Tibial nerve (tissue), 4 donors: ENCODE results near the gene CCDC183. TPM values are rescaled to one million over a fixed set of nuclear protein-coding genes. Genes with fewer than 3 reads are reported as not detected.
"Not testable (repeated sequence)": the region's sequence is repeated elsewhere in the genome, so short reads cannot be mapped to it uniquely, and the experiment has no call there.

ENCODE experiments used
- DNase-seq, 2 donors: peaks; one replicate each; pipeline ENCODE4 v3.0.0-alpha.2; 2019; ENCODE audit warnings: low spot score in 2 of 2
- H3K27ac ChIP-seq, 4 donors: fragments of 200-600 bp; sonication (generic) in 3 of 4; one replicate each; pipeline ENCODE4 v1.5.1; 2017 to 2019; ENCODE audit warnings: mild to moderate bottlenecking in 1 of 4
- H3K27me3 ChIP-seq, 2 donors: fragments of 200-600 bp; sonication (generic) in 1 of 2; one replicate each; pipeline versions ENCODE4 v1.5.1 to v1.6.0; 2017 to 2019
- H3K36me3 ChIP-seq, 3 donors: fragments of 200-600 bp; sonication (generic); one replicate each; pipeline ENCODE4 v1.5.1; 2018 to 2019
- H3K4me1 ChIP-seq, 4 donors: fragments of 200-600 bp; sonication (generic) in 3 of 4; one replicate each; pipeline ENCODE4 v1.5.1; 2017 to 2019
- H3K4me3 ChIP-seq, 4 donors: fragments of 200-600 bp; sonication (generic) in 3 of 4; one replicate each; pipeline ENCODE4 v1.5.1; 2017 to 2019; ENCODE audit warnings: mild to moderate bottlenecking in 1 of 4, moderate library complexity in 1 of 4
- H3K9me3 ChIP-seq, 4 donors: fragments of 200-600 bp; sonication (generic) in 3 of 4; one replicate each; pipeline ENCODE4 v1.5.1; 2017 to 2019
- CTCF ChIP-seq, 5 experiments: fragments of 200-600 bp in 3 of 5; fragments of 450-650 bp in 2 of 5; sonication (generic) in 3 of 5; IDR thresholded peaks; one replicate each; pipeline ENCODE4 v1.5.1; 2016 to 2019; ENCODE audit warnings: antibody characterized with exemption in 5 of 5, mild to moderate bottlenecking in 3 of 5, moderate library complexity in 2 of 5
- EP300 ChIP-seq, 2 donors: sonication (generic); formaldehyde crosslinking; IDR thresholded peaks; one replicate each; pipeline ENCODE4 v1.6.1; 2017; ENCODE audit warnings: antibody characterized with exemption in 2 of 2, mild to moderate bottlenecking in 1 of 2
- POLR2A ChIP-seq, 2 donors: fragments of 450-650 bp; IDR thresholded peaks; one replicate each; pipeline ENCODE4 v1.6.1; 2017; ENCODE audit warnings: antibody characterized with exemption in 2 of 2, mild to moderate bottlenecking in 2 of 2, moderate library complexity in 2 of 2
- WGBS, 2 donors: methylation state at CpG; one replicate each; pipeline ENCODE4 v1.1.5; 2018; 5-methylcytosine and 5-hydroxymethylcytosine counted together
- total RNA-seq, 4 donors: library from RNA; depleted of rRNA; stranded (reverse); fragments of >200 nt; gene quantifications; one replicate each; pipeline ENCODE4 v1.1.0, GENCODE V29; 2016

CCDC183 gene
- total RNA-seq, 4 donors from 2014 or later: 1.5 to 5.1 (median 4.1) TPM

GRCh38 chr9:136753371-136754058 is 42.6 kb upstream of the CCDC183 start:
- no peak for DNase-seq
- H3K27ac ChIP-seq: no peak overlapping the region
- no peaks in the 10 kb centered on the region for H3K27me3 ChIP-seq
- H3K9me3 ChIP-seq: peaks cover 0 to 44% (median 4%) of the 10 kb centered on the region in 4 donors
- 81 to 82% methylated on average over 24 to 25 of the region's 31 CpGs for WGBS, 2 donors
- H3K4me1 ChIP-seq: peaks cover 0 to 18% (median 7%) of the 10 kb centered on the region in 4 donors
- TF ChIP-seq CTCF (IDR thresholded peaks at IDR 0.05): no peak
- H3K36me3 ChIP-seq: no peaks in the 10 kb centered on the region
- H3K4me3 ChIP-seq: no peak overlapping the region

- Histone ChIP-seq H3K36me3 (no peaks in the 10 kb centered on the region), H3K4me3 (no peak overlapping the region), H3K27ac (no peak overlapping the region), H3K9me3 (peaks cover 0 to 44% (median 4%) of the 10 kb centered on the region in 4 donors), H3K4me1 (peaks cover 0 to 12% (median 6%) of the 10 kb centered on the region in 4 donors), H3K27me3 (no peaks in the 10 kb centered on the region)
- DNase-seq: no peak
- no peak for TF ChIP-seq CTCF (IDR thresholded peaks at IDR 0.05)
- WGBS, 2 donors: 64 to 74% methylated on average over 7 to 16 of the region's 17 CpGs
Measured at GRCh38 chr9:136754059-136754572, 42.0 kb upstream of the CCDC183 start.

- TF ChIP-seq CTCF (IDR thresholded peaks at IDR 0.05) (no peak), EP300 (IDR thresholded peaks at IDR 0.05) (no peak), POLR2A (IDR thresholded peaks at IDR 0.05) (no peak)
- Histone ChIP-seq H3K4me3 (no peak overlapping the region), H3K27ac (no peak overlapping the region), H3K36me3 (no peaks in the 10 kb centered on the region), H3K27me3 (peaks cover 0 to under 1% of the 10 kb centered on the region in 2 donors), H3K4me1 (peaks cover 0 to 7% (median 3%) of the 10 kb centered on the region in 4 donors), H3K9me3 (peaks cover 0 to 44% (median 4%) of the 10 kb centered on the region in 4 donors)
- no peak for DNase-seq
- WGBS, 2 donors: 76 to 90% methylated on average over 17 to 24 of the region's 24 CpGs
Measured at GRCh38 chr9:136754626-136755301, 41.4 kb upstream of the CCDC183 start.

- not testable (repeated sequence) for H3K4me3 ChIP-seq, H3K4me1 ChIP-seq, H3K27ac ChIP-seq, H3K27me3 ChIP-seq, DNase-seq, H3K36me3 ChIP-seq
- 83 to 87% methylated on average over 15 to 22 of the region's 22 CpGs for WGBS, 2 donors
- peaks cover 0 to 44% (median 4%) of the 10 kb centered on the region in 4 donors for H3K9me3 ChIP-seq
Measured at GRCh38 chr9:136755302-136756133, 40.6 kb upstream of the CCDC183 start.

- peaks cover 0 to 44% (median 4%) of the 10 kb centered on the region in 4 donors for H3K9me3 ChIP-seq
- 85 to 93% methylated on average over 4 of the region's 4 CpGs for WGBS, 2 donors
- no peaks in the 10 kb centered on the region for H3K36me3 ChIP-seq
- no peak overlapping the region for H3K4me3 ChIP-seq
- no peak for DNase-seq
- H3K27ac ChIP-seq: no peak overlapping the region
- peaks cover 0 to 10% of the 10 kb centered on the region in 2 donors for H3K27me3 ChIP-seq
- peaks cover 0 to 16% (median 4%) of the 10 kb centered on the region in 4 donors for H3K4me1 ChIP-seq
- TF ChIP-seq POLR2A (IDR thresholded peaks at IDR 0.05): no peak
- no peak for TF ChIP-seq CTCF (IDR thresholded peaks at IDR 0.05)
- TF ChIP-seq EP300 (IDR thresholded peaks at IDR 0.05): no peak
Measured at GRCh38 chr9:136756134-136756438, 40.1 kb upstream of the CCDC183 start.
